GM19238 (cell line): Measurements from ENCODE around the gene NARF.
A peak's percentile ranks its signal among the peaks of the same experiment; 100 is the strongest.
"Not testable (repeated sequence)": the region's sequence is repeated elsewhere in the genome, so short reads cannot be mapped to it uniquely, and the experiment has no call there.

Experiments used
- DNase-seq: peaks from one replicate; pipeline ENCODE4 v3.0.0; 2011; ENCODE audit warnings: low spot score; ENCODE audit not compliant: insufficient read length

Gene NARF

DNA sequence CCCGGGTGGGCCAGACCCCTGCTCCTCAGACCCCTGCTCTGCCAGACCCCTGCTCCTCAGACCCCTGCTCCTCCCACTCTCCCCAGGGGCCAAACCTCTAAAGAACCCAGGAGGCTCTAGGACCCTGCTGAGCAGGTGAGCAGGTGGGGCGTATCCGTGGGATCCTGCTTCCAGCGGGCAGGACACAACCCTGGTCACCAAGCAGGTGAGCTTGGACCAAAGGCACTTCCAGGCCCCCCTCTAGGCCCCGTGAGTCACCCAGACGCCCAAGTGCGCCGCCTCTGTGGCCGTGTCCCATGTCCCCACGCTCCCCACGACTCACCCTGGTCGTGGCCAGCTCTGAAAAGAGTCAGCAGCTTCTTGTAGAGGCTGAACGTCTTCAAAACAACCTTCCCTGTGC, 13.0 kb upstream of the NARF start:
- no peak for DNase-seq

DNA sequence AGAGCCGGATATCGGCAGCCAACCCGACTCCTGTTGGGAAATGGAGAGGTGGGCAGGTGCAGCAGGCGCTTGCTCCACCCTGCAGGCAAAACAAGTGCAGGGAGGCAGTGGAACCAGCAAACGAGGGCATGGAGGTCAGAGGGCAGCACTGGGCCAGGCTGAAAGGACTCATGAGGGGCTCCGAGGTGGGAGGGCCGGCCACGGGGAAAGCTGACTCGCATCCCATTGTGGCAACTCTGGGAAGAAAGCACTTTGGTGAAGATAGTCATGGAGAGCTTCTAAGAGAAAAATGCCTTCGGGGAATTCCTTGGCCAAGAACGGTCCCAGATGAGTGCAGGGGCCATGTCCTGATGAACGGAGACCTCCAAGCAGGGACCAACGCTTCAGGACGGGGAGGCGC, 12.4 kb upstream of the NARF start:
- DNase-seq = no peak

DNA sequence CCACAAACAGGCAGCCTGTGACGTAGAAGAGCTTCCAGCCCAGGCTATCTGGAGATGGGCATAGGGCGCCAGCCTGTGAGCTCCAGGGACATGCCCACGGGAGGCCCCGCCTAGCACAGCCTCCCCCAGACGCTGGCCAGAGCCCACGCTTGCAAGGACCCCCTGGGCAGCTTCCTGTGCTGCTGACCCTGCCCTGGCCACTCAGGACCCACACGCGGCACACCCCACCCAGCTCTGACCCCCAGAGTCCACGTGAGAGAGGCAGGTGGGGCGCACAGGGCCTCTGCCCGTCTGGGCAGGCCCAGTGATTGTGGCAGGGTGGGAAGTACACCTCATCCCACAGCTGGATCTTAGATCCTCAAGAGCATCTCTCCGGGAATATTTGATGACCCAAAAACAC, 11.9 kb upstream of the NARF start:
- no peak for DNase-seq

DNA sequence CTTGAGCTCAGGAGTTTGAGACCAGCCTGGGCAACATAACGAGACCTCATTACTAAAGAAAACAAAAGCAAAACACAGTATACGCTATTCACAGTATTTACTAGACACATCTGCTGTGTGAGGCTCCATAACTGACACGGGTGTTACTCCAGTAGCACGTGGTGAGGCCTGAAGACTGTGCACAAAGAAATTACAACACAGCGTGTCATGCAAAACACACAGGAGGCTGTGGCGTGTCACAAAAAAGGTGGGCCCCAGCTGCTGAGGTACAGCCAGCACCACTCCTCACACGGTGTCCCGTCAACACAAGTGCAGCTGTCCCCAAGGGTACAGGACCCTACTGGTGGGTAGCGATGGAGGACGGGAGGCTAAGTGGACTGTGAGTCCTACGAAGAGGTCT, 10.7 kb upstream of the NARF start:
- DNase-seq = no peak

DNA sequence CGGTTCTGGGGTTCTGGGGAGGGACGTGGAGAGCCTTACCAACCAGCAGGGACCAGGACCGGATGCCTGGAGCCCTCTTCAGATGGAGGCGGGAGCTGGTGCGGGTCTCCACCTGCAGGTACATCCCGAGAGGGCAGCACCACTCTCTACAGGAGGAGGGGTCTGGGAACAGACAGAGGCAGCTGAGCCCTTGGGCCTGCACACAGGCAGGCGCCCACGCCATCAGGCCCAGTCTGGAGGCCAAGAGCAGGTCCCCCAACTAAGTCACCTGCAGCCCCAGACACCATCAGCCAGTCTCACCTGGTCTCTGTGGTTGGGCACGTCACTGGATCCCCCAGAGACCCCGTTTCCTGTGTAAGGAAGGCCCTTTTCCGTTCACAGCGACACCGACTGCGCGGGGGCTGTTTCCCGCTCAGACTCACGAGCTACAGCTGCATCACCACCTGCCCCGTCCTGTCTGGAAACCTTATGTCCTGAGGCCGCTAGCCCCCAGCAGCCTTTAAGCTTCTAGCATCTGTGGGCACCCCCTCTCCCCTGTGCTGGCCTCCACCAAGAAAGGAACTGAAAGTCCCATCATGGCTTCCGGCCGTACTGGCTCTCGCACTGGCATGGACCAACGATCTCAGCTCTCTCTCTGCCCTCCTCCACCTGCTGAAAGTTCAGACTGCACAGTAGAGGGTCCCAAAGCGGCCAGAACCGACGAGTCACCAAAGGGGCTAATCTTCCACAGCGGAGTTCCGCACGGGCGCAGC, 9.2 kb upstream of the NARF start:
- DNase-seq = peak; percentile 78

DNA sequence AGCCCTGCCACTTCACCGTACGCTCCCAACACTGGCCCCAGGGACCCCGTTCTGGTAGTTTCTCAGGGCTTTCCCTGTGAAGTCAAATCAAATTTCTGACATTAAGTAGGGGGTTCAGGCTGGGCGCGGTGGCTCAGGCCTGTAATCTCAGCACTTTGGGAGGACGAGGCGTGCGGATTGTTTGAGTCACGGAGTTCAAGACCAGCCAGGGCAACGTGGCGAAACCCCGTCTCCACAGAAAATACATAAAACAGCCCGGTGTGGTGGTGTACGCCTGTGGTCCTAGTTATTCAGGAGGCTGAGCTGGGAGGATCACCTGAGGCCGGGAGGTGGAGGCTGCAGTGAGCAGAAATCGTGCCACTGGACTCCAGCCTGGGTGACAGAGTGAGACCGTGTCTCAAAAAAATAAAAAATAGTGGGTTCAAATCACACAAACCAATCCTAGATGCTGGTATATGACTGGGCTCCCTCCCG, 8.6 kb upstream of the NARF start:
- no peak for DNase-seq

DNA sequence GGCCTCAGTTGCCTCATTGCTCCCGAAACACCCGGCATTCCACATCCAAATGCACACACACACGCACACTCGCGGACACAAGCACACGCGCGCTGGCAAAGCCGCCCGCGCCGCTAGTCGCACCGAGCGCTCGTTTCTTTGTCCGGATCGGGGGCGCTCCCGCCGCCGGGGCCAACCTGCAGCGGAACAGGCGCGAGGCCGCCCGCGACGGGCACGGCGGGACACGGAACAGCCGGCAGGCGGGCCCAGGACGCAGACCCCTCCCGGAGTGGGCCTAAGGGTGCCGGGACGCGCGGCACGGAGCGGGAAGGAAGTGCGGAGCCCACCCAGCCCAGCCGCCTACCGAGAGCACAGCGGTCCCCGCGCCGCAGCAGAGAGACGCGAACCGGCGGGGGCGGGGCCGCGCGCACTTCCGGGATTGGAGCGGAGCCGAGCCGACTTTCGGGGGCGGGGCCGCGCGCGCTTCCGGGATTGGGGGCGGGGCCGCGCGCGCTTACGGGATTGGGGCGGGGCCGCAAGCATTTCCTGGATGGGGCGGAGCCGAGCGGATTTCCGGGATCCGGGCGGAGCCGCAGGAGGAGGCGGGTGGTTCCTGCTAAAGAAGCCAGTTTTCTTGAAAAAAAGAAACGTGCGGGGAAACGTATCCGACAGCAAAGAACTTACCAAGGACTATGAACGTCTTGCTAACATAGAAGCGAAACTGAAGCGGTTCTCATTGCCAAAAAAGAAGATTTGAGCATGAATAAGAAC, 8.0 kb upstream of the NARF start, which contains the start of gene CYBC1:
Gene CYBC1 (minus strand): TSS at position 396 of the 750 bp plus-strand sequence. CDS start 1,498 bp downstream, outside the sequence.
- peak; percentile 86 for DNase-seq

DNA sequence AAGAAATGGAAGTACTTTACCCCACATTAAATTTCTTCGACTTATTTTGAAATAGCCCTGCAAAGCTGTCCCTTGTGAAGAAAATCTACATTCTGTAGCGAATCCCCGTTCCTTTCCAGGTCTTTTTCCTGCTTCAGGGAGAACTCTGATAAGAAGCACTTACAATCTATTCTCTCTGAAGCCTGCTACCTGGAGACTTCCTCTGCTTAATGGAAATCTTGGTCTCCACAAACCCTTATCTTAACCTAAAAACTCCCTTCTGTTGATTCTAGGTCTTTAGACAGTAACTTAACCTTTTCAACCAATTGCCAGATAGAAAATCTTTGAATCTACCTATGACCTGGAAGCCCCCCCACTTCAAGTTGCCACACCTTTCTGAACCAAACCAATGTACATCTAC, 6.4 kb upstream of the NARF start:
- no peak for DNase-seq

DNA sequence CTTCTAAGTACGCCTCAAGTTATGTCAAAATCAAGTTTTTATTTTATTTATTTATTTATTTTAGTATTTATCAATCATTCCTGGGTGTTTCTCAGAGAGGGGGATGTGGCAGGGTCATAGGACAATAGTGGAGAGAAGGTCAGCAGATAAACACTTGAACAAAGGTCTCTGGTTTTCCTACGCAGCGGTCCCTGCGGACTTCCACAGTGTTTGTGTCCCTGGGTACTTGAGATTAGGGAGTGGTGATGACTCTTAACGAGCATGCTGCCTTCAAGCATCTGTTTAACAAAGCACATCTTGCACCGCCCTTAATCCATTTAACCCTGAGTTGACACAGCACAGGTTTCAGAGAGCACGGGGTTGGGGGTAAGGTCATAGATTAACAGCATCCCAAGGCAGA, 5.4 kb upstream of the NARF start:
- not testable (repeated sequence) for DNase-seq

DNA sequence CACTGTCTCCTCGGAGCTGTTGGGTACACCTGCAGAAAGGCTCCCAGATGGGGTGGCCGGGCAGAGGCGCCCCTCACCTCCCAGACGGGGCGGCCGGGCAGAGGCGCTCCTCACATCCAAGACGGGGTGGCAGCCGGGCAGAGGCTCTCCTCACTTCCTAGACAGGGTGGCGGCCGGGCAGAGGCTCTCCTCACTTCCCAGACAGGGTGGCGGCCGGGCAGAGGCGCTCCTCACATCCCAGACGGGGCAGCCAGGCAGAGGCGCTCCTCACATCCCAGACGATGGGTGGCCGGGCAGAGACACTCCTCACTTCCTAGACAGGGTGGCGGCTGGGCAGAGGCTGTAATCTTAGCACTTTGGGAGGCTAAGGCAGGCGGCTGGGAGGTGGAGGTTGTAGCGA, 4.8 kb upstream of the NARF start:
- DNase-seq = not testable (repeated sequence)

DNA sequence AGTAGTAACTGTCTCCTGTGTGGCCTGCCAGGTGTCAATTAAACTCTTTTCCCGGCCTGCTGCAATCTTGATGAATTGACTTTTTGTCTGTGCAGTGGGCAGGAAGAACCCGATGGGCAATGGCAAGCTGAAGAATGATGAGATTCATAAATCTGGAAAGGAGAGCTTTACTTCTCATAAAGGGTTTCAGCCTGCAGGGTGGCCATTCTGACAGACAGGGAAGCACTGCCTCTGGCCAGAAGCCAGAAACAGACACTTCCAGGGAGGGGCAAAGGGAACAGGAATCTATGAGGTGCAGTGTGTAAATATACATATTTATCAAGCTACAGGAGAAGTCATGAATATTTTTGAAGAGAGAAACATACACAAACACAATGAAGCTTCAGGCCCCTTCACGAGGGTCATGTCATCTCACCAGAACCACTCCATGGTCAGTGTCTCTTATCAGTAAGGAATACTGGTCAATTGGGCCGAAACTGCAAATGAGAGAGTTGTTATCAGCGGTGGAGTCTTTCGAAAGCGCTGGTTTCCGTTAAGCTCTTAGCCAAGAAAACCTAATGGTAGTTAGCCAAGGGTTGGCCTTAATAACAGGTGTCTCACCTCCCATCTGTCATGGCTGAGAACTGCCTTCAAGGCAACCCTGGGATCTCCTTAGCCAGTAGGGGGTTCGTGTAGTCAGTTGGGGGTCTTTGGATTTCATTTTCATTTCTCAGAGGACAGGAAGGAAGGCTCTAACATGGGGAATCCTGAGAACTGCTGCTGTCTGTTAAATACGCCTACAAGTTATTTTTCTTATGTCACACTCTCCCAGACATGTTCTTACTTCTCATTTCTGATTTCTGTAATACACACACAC, 1.2 kb upstream of the NARF start:
- DNase-seq = no peak

DNA sequence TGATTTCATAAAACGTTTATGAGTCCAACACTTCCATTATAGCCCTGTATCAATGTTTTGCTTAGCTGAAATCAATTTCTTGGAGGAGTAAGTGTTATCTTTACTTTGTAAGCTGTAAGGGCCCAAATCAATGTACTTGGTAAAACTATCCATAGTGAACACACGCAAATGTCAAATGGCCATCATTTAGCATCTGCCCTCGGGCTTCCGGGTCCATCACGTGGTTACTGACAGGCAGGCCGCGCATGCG, 687 bp upstream of the NARF start:
- no peak for DNase-seq

DNA sequence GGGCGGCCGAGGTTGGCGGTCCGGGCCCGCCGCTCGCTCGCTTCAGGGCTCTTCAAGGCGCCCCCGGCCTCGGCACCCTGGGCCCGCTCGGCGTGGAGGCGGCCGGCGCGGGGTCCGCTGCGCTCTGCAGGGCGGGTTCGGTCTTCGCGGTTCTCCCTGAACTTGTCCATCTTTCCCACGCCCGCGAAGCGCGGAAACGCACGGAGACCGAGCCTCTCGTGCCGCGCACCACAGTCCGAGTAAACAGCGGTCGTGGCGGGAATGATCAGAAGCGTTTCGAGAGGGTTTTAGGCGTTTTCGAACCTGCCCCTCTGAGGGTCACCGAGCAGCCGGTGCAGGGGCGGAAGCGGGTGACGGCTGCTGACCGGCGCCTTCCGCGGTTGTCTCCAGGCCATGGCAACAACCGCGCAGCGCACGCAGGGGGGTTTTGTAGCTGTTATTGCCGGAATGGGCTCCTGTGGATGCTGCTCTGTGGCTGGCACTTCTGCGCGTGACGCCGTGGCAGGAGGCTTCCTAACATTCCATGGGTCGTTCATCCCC, 414 bp downstream of the NARF start:
- no peak for DNase-seq

DNA sequence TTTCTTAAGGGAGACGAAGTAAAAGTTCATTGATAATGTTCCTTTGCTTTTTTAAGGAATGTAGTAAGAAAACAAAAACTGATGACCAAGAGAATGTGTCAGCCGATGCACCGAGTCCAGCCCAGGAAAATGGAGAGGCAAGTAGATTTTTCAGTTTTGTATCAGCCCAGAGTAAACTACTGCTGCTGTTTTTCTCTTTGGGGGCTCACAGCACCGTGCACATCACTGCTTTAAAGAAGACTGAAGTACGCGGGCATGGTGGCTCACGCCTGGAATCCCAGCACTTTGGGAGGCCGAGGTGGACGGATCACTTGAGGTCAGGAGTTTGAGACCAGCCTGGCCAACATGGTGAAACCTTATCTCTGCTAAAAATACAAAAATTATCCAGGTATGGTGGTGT, 1.4 kb downstream of the NARF start:
- not testable (repeated sequence) for DNase-seq

DNA sequence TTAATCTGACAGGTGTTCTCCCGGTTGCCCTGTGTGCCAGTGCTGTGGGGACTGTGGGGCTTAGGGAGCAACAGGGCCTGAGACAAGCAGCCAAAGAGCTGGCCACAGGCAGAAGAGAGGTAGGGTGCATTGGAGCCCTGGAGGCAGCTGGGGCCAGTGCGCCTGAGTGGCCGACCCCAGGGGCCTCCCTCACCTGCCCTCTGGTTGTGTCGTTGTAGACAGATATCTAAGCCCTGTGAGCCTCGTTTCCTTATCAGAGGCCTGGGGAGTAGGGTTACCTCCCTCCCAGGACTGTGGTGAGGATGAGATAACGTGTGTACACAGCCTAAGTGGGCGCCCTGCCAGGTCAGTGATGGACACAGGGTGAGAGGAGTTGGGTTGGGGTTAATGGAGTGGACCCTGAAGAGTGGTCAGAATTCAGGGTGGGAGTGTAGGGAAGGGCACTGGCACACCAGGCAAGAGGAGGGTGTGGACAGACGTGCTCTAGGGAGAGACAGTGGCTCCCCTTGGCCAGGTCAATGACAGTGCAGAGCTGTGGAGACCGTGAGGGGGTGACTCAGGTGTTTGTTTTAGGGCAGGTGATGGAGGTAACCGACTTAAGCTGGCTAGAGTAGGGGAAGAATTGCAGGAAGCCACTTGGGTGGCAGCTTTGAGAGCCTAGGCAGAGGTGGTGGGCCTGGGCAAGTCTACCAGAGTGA, 3.4 kb downstream of the NARF start:
- no peak for DNase-seq

DNA sequence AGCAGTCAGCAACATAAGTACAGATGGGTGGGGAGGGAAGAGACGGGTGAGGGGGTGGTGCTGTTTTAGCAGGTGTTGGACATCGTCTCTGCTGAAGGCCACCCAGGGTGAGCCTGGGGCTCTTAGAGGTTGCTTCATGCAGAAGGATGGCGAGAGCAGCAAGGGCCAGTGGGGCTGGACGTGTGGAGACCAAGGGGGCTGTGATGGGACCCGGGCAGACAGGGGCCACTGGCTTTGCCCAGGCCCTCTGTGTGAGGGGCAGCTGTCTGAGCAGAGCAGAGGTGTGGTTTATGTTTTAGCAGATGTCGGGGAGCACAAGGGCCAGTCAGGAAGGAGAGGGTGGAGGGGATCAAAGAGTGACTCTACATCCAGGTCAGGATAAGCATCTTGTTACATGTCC, 4.8 kb downstream of the NARF start:
- no peak for DNase-seq

DNA sequence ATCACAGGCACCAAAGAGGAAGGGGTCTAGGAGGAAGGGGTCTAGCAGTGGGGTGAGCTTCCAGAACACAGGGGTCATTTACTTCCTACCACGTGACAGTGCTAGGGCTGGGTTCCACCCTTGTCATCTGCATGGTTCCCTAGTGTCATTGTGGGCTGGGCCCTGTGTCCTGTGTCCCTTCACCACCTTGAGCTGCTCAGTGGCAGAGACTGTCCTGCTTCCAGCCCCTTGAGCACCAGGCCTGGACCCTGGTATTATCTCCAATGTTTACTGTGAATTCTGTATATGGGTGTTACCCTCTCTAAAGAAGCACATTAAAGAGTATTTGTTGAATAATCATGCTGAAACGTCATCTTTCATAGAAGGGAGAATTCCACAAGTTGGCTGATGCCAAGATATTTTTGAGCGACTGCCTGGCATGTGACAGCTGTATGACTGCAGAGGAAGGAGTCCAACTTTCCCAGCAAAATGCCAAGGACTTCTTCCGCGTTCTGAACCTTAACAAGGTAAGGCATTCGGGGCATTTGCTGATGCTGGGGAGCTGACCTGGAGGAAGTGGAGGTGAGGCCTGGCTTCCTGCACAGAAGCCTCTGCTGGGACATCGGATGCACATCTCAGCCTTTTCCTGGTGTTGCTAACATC, 5.5 kb downstream of the NARF start:
- no peak for DNase-seq

DNA sequence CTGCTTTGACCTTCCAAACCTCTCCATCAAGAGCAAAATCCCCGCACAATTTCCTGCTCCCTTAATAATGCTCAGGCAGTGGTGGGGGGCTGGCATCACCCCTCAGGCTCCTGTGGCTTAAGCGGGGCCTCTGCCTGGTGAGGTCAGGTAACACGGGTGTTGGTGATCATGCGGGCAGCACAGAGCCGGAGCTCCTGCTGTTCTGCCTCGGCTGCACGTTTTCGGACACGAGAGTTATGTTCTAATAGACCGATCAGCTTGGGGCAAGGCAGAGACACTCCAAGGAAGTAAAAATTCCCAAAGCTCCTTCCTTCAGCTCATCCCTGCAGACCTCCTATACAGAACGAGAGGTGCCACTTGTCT, 6.0 kb downstream of the NARF start:
- no peak for DNase-seq

DNA sequence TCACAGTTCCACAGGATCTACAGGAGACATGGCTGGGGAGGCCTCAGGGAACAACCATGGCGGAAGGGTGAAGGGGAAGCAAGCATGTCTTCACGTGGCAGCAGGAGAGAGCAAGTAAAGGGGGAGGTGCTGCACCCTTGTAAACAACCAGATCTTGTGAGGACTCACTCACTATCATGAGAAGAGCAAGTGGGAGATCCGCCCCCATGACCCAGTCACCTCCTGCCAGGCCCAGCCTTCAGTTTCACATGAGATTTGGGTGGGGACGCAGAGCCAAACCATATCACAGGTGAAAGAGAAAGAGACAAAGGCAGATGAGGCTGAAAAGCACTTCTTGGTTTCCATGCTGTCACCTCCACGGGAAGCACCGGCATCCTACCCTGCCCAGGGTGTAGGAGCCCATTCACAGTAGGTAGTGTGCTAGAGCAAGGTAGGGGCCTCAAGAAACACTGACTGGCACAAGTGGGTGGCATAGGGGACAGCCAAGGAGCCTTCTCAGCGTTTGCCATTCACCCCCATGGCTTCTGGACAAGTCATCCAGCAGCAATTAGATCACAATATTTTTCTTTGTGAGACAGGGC, 6.6 kb downstream of the NARF start:
- DNase-seq = no peak

DNA sequence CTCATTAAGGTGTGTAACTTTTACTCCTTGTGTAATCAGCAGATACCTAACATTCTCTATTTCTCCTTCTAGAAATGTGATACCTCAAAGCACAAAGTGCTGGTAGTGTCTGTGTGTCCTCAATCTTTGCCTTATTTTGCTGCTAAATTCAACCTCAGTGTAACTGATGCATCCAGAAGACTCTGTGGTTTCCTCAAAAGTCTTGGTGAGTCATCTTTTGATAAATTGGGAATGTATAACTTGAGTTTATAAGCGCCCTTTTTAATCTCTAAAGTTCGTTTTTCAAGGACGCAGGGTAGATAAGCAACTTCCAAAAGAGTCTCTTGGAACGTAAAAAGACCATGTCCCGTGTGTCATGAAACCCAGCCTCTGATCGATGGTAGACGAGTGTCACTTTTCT, 10.2 kb downstream of the NARF start:
- DNase-seq = no peak

DNA sequence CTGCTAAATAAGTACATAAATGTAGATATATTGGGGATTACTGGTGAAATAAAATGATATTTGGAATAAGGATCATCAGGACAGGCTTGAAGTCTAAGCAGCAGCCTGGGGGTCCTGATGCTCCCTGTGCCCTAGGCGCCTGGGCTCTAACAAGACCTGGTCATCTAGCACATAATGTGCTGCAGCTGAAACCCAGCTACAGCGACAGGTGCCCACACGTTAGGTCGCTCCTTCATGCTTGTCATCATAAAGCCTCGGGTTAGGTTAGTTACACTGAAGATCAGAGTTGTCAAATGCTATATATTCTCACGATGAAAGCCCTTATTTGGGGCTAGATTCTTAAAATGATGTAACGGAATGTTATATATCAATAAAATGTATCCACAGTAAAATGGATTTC, 11.5 kb downstream of the NARF start:
- no peak for DNase-seq
